IMR-90 (cell line): ENCODE measurements around the gene SORD. TPM values are rescaled to one million over a fixed set of nuclear protein-coding genes. Genes with fewer than 3 reads are reported as not detected.

ENCODE experiments used
- ATAC-seq: fragments of 200-7000 bp; cut with Tn5 transposase; 2 replicates; pipeline ENCODE4 v1.9.1; 2020; ENCODE audit warnings: low read depth, mild to moderate bottlenecking, moderate library complexity
- BruUV-seq: library from RNA; stranded (reverse); fragments of 400-500 nt; replicated peaks from 2 replicates; lab custom pipeline; 2021; lab: Mats Ljungman, UMichigan
- CTCF ChIA-PET: fragments of 300-600 bp; formaldehyde crosslinking; extraction: SDS; loops from one replicate; lab custom pipeline; 2021; ENCODE audit warnings: antibody characterized with exemption; lab: Yijun Ruan, JAX
- POLR2A ChIA-PET: fragments of 300-600 bp; sonication (Branson Sonifier 250); formaldehyde crosslinking; loops from one replicate; lab custom pipeline; 2022; ENCODE audit warnings: antibody characterized with exemption; ENCODE audit not compliant: unreplicated experiment; lab: Charles Lee
- DNase-seq: peaks from one replicate; pipeline ENCODE4 v3.0.0; 2013
- H2AFZ ChIP-seq: replicated peaks from 2 replicates; pipeline ENCODE3; 2013; ENCODE audit warnings: low read length, mild to moderate bottlenecking; ENCODE audit not compliant: poor library complexity
- H2AK5ac ChIP-seq: 2 replicates; pipeline ENCODE4 v1.6.1; 2013; ENCODE audit warnings: low read depth, low read length, inconsistent platforms
- H2AK9ac ChIP-seq: replicated peaks from 2 replicates; pipeline ENCODE3; 2013; ENCODE audit warnings: mild to moderate bottlenecking, low read depth, low read length, moderate library complexity; ENCODE audit not compliant: poor library complexity
- H2BK120ac ChIP-seq: 2 replicates; pipeline ENCODE4 v1.6.1; 2013; ENCODE audit warnings: low read depth, low read length, inconsistent platforms
- H2BK15ac ChIP-seq: 3 replicates; pipeline ENCODE4 v1.6.1; 2013; ENCODE audit warnings: low read depth, low read length, inconsistent platforms
- H2BK20ac ChIP-seq: 2 replicates; pipeline ENCODE4 v1.6.1; 2013; ENCODE audit warnings: low read depth, mild to moderate bottlenecking, inconsistent platforms, low read length, moderate library complexity
- H2BK5ac ChIP-seq: 2 replicates; pipeline ENCODE4 v1.6.1; 2013; ENCODE audit warnings: mild to moderate bottlenecking, low read depth, low read length, inconsistent platforms; ENCODE audit not compliant: poor library complexity, severe bottlenecking
- H3K14ac ChIP-seq: replicated peaks from 2 replicates; pipeline ENCODE4 v1.6.1; 2013; ENCODE audit warnings: low read depth, low read length, inconsistent platforms
- H3K18ac ChIP-seq: 2 replicates; pipeline ENCODE4 v1.6.1; 2013; ENCODE audit warnings: low read depth, low read length, control low read depth
- H3K23ac ChIP-seq: 2 replicates; pipeline ENCODE4 v1.6.1; 2013; ENCODE audit warnings: low read depth, low read length, inconsistent platforms
- H3K27ac ChIP-seq: 2 replicates; pipeline ENCODE4 v1.5.1; 2013; ENCODE audit warnings: mild to moderate bottlenecking, control low read depth, low read length; ENCODE audit not compliant: insufficient read depth
- H3K27me3 ChIP-seq: 2 replicates; pipeline ENCODE4 v1.6.1; 2013; ENCODE audit warnings: low read length; ENCODE audit not compliant: control insufficient read depth, insufficient read depth
- H3K36me3 ChIP-seq: 2 replicates; pipeline ENCODE4 v1.6.1; 2013; ENCODE audit warnings: low read length, mixed read lengths; ENCODE audit not compliant: control insufficient read depth, insufficient read depth
- H3K4ac ChIP-seq: 2 replicates; pipeline ENCODE4 v1.6.1; 2013; ENCODE audit warnings: low read depth, low read length, inconsistent platforms
- H3K4me1 ChIP-seq: 2 replicates; pipeline ENCODE4 v1.6.1; 2013; ENCODE audit warnings: low read length, mixed read lengths; ENCODE audit not compliant: control insufficient read depth, insufficient read depth
- H3K4me2 ChIP-seq: 2 replicates; pipeline ENCODE4 v1.6.1; 2013; ENCODE audit warnings: low read depth, mild to moderate bottlenecking, control low read depth, low read length, moderate library complexity
- H3K4me3 ChIP-seq: 2 replicates; pipeline ENCODE4 v1.5.1; 2013; ENCODE audit warnings: low read depth, mild to moderate bottlenecking, control low read depth, low read length, moderate library complexity; ENCODE audit not compliant: insufficient read depth
- H3K56ac ChIP-seq: 2 replicates; pipeline ENCODE4 v1.6.1; 2013; ENCODE audit warnings: low read length, inconsistent platforms; ENCODE audit not compliant: insufficient read depth; ENCODE audit errors: extremely low read depth
- H3K79me1 ChIP-seq, 2 experiments: 2 replicates each; pipeline ENCODE4 v1.6.1; 2013; ENCODE audit warnings: low read length in 2 of 2, inconsistent platforms in 1 of 2, low read depth in 1 of 2
- H3K9ac ChIP-seq: 2 replicates; pipeline ENCODE4 v1.6.1; 2013; ENCODE audit warnings: low read depth, low read length, control low read depth
- H3K9me1 ChIP-seq: 2 replicates; pipeline ENCODE4 v1.6.1; 2013; ENCODE audit warnings: low read length, inconsistent platforms; ENCODE audit not compliant: insufficient read depth
- H3K9me3 ChIP-seq: 2 replicates; pipeline ENCODE4 v1.6.1; 2013; ENCODE audit warnings: low read length; ENCODE audit not compliant: control insufficient read depth, insufficient read depth
- H4K20me1 ChIP-seq: 2 replicates; pipeline ENCODE4 v1.6.1; 2013; ENCODE audit warnings: low read length, inconsistent platforms; ENCODE audit not compliant: insufficient read depth
- H4K5ac ChIP-seq: 2 replicates; pipeline ENCODE4 v1.6.1; 2013; ENCODE audit warnings: mild to moderate bottlenecking, low read depth, low read length, control low read depth
- H4K8ac ChIP-seq, 2 experiments: 2 replicates each; pipeline ENCODE4 v1.6.1; 2013; ENCODE audit warnings: low read depth in 2 of 2, low read length in 2 of 2, control low read depth in 1 of 2, inconsistent platforms in 1 of 2
- H4K91ac ChIP-seq: 2 replicates; pipeline ENCODE4 v1.6.1; 2013; ENCODE audit warnings: low read depth, low read length, inconsistent platforms; ENCODE audit not compliant: insufficient read depth
- BHLHE40 ChIP-seq: fragments of 150-350 bp; IDR thresholded peaks from 2 replicates; pipeline ENCODE4 v1.6.1; 2016; ENCODE audit warnings: mild to moderate bottlenecking, low read depth, low read length
- CEBPB ChIP-seq: IDR thresholded peaks from 2 replicates; pipeline ENCODE4 v1.6.1; 2012; ENCODE audit warnings: low read depth, low read length, improper control_type of control experiment
- CHD1 ChIP-seq: IDR thresholded peaks from 2 replicates; pipeline ENCODE4 v1.6.1; 2012; ENCODE audit warnings: low read depth, low read length, improper control_type of control experiment
- FOS ChIP-seq: fragments of 150-350 bp; IDR thresholded peaks from 2 replicates; pipeline ENCODE4 v1.6.1; 2016; ENCODE audit warnings: low read depth, low read length
- MAZ ChIP-seq: IDR thresholded peaks from 2 replicates; pipeline ENCODE4 v1.6.1; 2012; ENCODE audit warnings: low read depth, mild to moderate bottlenecking, low read length, improper control_type of control experiment, moderate library complexity, borderline replicate concordance
- MXI1 ChIP-seq: IDR thresholded peaks from 2 replicates; pipeline ENCODE4 v1.6.1; 2012; ENCODE audit warnings: low read depth, mild to moderate bottlenecking, low read length, moderate library complexity, borderline replicate concordance
- POLR2A ChIP-seq: IDR thresholded peaks from 2 replicates; pipeline ENCODE4 v1.6.1; 2012; ENCODE audit warnings: mild to moderate bottlenecking, low read depth, low read length
- RAD21 ChIP-seq: IDR thresholded peaks from 2 replicates; pipeline ENCODE4 v1.6.1; 2012; ENCODE audit warnings: low read length, improper control_type of control experiment
- RCOR1 ChIP-seq: IDR thresholded peaks from 2 replicates; pipeline ENCODE4 v1.6.1; 2012; ENCODE audit warnings: mild to moderate bottlenecking, low read length, improper control_type of control experiment; ENCODE audit not compliant: insufficient replicate concordance
- RFX5 ChIP-seq: IDR thresholded peaks from 2 replicates; pipeline ENCODE4 v1.8.0; 2012; ENCODE audit warnings: low read depth, mild to moderate bottlenecking, low read length, moderate library complexity
- WGBS, 2 experiments: methylation state at CpG; one replicate each; pipeline versions ENCODE4 v1.1.5 to v1.1.7; 2013; ENCODE audit warnings: missing lambda C conversion rate in 2 of 2; ENCODE audit not compliant: insufficient read length in 1 of 2; ENCODE audit errors: extremely low coverage in 2 of 2; 5-methylcytosine and 5-hydroxymethylcytosine counted together
- dilution Hi-C: fragments of 300-500 bp; cut with HindIII; formaldehyde crosslinking; loops from one replicate; pipeline ENCODE4 v1.14.3; 2018; ENCODE audit warnings: low sequenced_read_pairs; ENCODE audit not compliant: unreplicated experiment
- in situ Hi-C: fragments of 300-500 bp; cut with MboI; formaldehyde crosslinking; loops from 3 replicates; pipeline ENCODE4 v1.14.3; 2019; ENCODE audit warnings: low sequenced_read_pairs, inconsistent platforms, mixed read lengths
- intact Hi-C: fragments of 100-400 bp; cut with micrococcal nuclease; formaldehyde crosslinking; loops from 2 replicates; pipeline ENCODE4 v1.10.0; 2022
- polyA plus RNA-seq, 3 experiments: library from polyadenylated mRNA; depleted of rRNA; stranded (reverse); fragments of >200 nt; gene quantifications; 2 replicates each; pipeline ENCODE4 v1.2.3, GENCODE V29; 2012; ENCODE audit warnings: low replicate concordance in 1 of 3
- total RNA-seq: library from RNA; depleted of rRNA; stranded (reverse); fragments of >200 nt; gene quantifications from 2 replicates; pipeline ENCODE4 v1.2.3, GENCODE V29; 2012
- TF ChIP-seq, protein P1 (sequence below): fragments of 150-350 bp; IDR thresholded peaks from 2 replicates; pipeline ENCODE4 v1.6.1; 2016; ENCODE audit warnings: low read depth, mild to moderate bottlenecking, low read length, moderate library complexity, borderline replicate concordance
- TF ChIP-seq, protein P2 (sequence below): conservative IDR thresholded peaks from 2 replicates; pipeline ENCODE4 v1.5.1; 2012; ENCODE audit warnings: mild to moderate bottlenecking, low read depth, low read length, improper control_type of control experiment

SORD gene
- total and polyA plus RNA-seq, 2 of the 4 experiments (the other 2 are of a cell fraction): 27.6 to 34.2 TPM

DNA sequence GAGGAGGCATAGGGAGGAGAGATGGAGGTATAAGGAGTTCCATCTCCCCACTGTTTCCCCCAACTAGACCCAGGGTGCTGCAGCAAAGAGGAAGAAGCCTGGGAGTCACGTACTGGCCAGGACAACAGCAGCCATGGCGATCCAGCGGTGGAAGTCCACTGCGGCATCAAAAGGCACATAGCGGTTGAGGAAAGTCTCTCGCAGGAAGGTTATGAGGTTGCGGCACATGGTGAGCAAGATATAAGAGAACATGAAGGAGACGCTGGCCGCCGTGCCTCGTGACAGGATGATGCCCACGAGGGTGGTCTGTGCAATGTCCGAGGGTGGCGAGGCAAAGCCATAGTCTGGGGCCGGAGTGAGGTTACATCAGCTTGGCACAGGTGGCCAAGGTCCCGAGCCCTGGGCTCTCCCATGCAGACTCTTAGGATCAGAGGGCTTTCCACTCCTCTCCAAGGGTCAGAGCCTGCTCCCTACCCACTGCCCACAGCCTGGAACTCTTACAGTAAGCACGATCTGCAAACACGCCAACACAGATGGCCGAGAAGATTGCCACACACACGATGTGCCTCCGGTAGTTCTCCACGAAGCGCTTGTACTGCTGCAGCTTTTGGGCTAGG is 76.7 kb downstream of the SORD start:
- no peak overlapping the region for H3K56ac ChIP-seq
- H2AK5ac ChIP-seq: no peak overlapping the region
- H3K27ac ChIP-seq: no peak overlapping the region
- H3K79me1 ChIP-seq: no peaks in the 10 kb centered on the region
- H4K91ac ChIP-seq: no peak overlapping the region
- H3K4me3 ChIP-seq: no peak overlapping the region
- no peak overlapping the region for H3K18ac ChIP-seq
- dilution Hi-C loops: no loop called here
- H3K14ac ChIP-seq: no peak overlapping the region
- in situ Hi-C loops: no loop called here
- no TSS peak for BruUV-seq
- no peak overlapping the region for H2BK15ac ChIP-seq
- intact Hi-C loops: no loop called here
- H3K23ac ChIP-seq: no peak overlapping the region
- DNase-seq: no peak
- no peak overlapping the region for H3K4ac ChIP-seq
- no peak overlapping the region for H2BK20ac ChIP-seq
- H4K8ac ChIP-seq: no peak overlapping the region
- 81% methylated on average over 17 of the region's 23 CpGs; no CpG with 5 or more reads in 1 of the 2 experiments for WGBS, 2 experiments
- no peak overlapping the region for H3K4me2 ChIP-seq
- H3K27me3 ChIP-seq: peaks cover 48% of the 10 kb centered on the region
- H2BK120ac ChIP-seq: no peak overlapping the region
- no peak for ATAC-seq
- no peak overlapping the region for H2BK5ac ChIP-seq
- TF ChIP-seq POLR2A (no peak), RFX5 (no peak), CEBPB (no peak), CHD1 (no peak), RAD21 (no peak), BHLHE40 (no peak), RCOR1 (no peak), MXI1 (no peak), FOS (no peak), MAZ (no peak)
- TF ChIP-seq, protein P1, sequence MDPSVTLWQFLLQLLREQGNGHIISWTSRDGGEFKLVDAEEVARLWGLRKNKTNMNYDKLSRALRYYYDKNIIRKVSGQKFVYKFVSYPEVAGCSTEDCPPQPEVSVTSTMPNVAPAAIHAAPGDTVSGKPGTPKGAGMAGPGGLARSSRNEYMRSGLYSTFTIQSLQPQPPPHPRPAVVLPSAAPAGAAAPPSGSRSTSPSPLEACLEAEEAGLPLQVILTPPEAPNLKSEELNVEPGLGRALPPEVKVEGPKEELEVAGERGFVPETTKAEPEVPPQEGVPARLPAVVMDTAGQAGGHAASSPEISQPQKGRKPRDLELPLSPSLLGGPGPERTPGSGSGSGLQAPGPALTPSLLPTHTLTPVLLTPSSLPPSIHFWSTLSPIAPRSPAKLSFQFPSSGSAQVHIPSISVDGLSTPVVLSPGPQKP: no peak
- TF ChIP-seq, protein P2, sequence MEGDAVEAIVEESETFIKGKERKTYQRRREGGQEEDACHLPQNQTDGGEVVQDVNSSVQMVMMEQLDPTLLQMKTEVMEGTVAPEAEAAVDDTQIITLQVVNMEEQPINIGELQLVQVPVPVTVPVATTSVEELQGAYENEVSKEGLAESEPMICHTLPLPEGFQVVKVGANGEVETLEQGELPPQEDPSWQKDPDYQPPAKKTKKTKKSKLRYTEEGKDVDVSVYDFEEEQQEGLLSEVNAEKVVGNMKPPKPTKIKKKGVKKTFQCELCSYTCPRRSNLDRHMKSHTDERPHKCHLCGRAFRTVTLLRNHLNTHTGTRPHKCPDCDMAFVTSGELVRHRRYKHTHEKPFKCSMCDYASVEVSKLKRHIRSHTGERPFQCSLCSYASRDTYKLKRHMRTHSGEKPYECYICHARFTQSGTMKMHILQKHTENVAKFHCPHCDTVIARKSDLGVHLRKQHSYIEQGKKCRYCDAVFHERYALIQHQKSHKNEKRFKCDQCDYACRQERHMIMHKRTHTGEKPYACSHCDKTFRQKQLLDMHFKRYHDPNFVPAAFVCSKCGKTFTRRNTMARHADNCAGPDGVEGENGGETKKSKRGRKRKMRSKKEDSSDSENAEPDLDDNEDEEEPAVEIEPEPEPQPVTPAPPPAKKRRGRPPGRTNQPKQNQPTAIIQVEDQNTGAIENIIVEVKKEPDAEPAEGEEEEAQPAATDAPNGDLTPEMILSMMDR: no peak
- no peaks in the 10 kb centered on the region for H3K9me3 ChIP-seq
- no peak overlapping the region for H2AK9ac ChIP-seq
- no peaks in the 10 kb centered on the region for H3K9me1 ChIP-seq
- no peak overlapping the region for H2AFZ ChIP-seq
- H3K4me1 ChIP-seq: no peaks in the 10 kb centered on the region
- H3K9ac ChIP-seq: no peak overlapping the region
- H3K36me3 ChIP-seq: no peaks in the 10 kb centered on the region
- no peaks in the 10 kb centered on the region for H4K20me1 ChIP-seq
- no peak overlapping the region for H4K5ac ChIP-seq
- ChIA-PET CTCF (interaction anchor here (1.3 kb wide), 1 partner anchor 18 kb away, joined by 3 read pairs; no protein-coding TSS in a partner anchor), POLR2A (no interaction called here)
